Measurements from ENCODE around the gene CALML5.

CALML5 gene

GRCh38 chr10:5525561-5526341, 26.4 kb upstream of the CALML5 start:
- Histone ChIP-seq H3K36me3 (ENCODE audit: insufficient read depth, low read length) (no peaks in the 10 kb centered on the region), H3K4me1 (ENCODE audit: insufficient read depth, low read length, poor library complexity, severe bottlenecking) (no peaks in the 10 kb centered on the region), H3K27me3 (ENCODE audit: insufficient read depth, low read length, poor library complexity, severe bottlenecking) (no peaks in the 10 kb centered on the region), H3K79me2 (ENCODE audit: insufficient read depth, low read length) (no peaks in the 10 kb centered on the region), H3K9ac (ENCODE audit: low read depth, low read length, poor library complexity, severe bottlenecking) (no peak overlapping the region), H3K4me3 (ENCODE audit: low read length, poor library complexity, severe bottlenecking) (no peak overlapping the region), H3K9me2 (replicated peaks; ENCODE audit: low read depth, low read length) (no peaks in the 10 kb centered on the region), H4K20me1 (ENCODE audit: insufficient read depth, low read length, poor library complexity, severe bottlenecking) (no peaks in the 10 kb centered on the region), H3F3A (ENCODE audit: low read depth) (no peaks in the 10 kb centered on the region), H3K4me2 (ENCODE audit: low read depth, low read length, poor library complexity, severe bottlenecking) (no peak overlapping the region), H2AFZ (ENCODE audit: low read length) (no peak overlapping the region), H3K9me3 (ENCODE audit: insufficient read depth, low read depth, low read length) (no peaks in the 10 kb centered on the region)
- no peak for TF ChIP-seq EZH2phosphoT487 (IDR thresholded peaks at IDR 0.05; ENCODE audit: borderline replicate concordance)
- TF ChIP-seq CTCF (conservative IDR thresholded peaks at IDR 0.05; ENCODE audit: low read length): no peak

- H2AFZ ChIP-seq (ENCODE audit: low read length): no peak within 1 kb of the TSS
- H3F3A ChIP-seq (ENCODE audit: low read depth): no peaks in the 10 kb centered on the region
- H3K9me2 ChIP-seq (replicated peaks; ENCODE audit: low read depth, low read length): no peaks in the 10 kb centered on the region
- no peak within 1 kb of the TSS for H3K4me3 ChIP-seq (ENCODE audit: low read length, poor library complexity, severe bottlenecking)
- H3K4me1 ChIP-seq (ENCODE audit: insufficient read depth, low read length, poor library complexity, severe bottlenecking): no peaks in the 10 kb centered on the region
- no peaks in the 10 kb centered on the region for H3K79me2 ChIP-seq (ENCODE audit: insufficient read depth, low read length)
- H3K36me3 ChIP-seq (ENCODE audit: insufficient read depth, low read length): no peaks in the 10 kb centered on the region
- no peaks in the 10 kb centered on the region for H4K20me1 ChIP-seq (ENCODE audit: insufficient read depth, low read length, poor library complexity, severe bottlenecking)
- TF ChIP-seq CTCF (conservative IDR thresholded peaks at IDR 0.05; ENCODE audit: low read length) (no peak), EZH2phosphoT487 (IDR thresholded peaks at IDR 0.05; ENCODE audit: borderline replicate concordance) (no peak)
- H3K4me2 ChIP-seq (ENCODE audit: low read depth, low read length, poor library complexity, severe bottlenecking): no peak within 1 kb of the TSS
- no peaks in the 10 kb centered on the region for H3K9me3 ChIP-seq (ENCODE audit: insufficient read depth, low read depth, low read length)
- H3K27me3 ChIP-seq (ENCODE audit: insufficient read depth, low read length, poor library complexity, severe bottlenecking): no peaks in the 10 kb centered on the region
- no peak within 1 kb of the TSS for H3K9ac ChIP-seq (ENCODE audit: low read depth, low read length, poor library complexity, severe bottlenecking)
Observed at GRCh38 chr10:5524641-5525560, 25.5 kb upstream of the CALML5 start, which contains the start of gene CALML3. Gene CALML3, plus strand, starts transcription at chr10:5524961. Its CDS starts 125 bp downstream, at chr10:5525086.

GRCh38 chr10:5523796-5524574, 24.6 kb upstream of the CALML5 start:
- no peaks in the 10 kb centered on the region for H4K20me1 ChIP-seq (ENCODE audit: insufficient read depth, low read length, poor library complexity, severe bottlenecking)
- no peak overlapping the region for H3K4me3 ChIP-seq (ENCODE audit: low read length, poor library complexity, severe bottlenecking)
- no peak for TF ChIP-seq EZH2phosphoT487 (IDR thresholded peaks at IDR 0.05; ENCODE audit: borderline replicate concordance)
- TF ChIP-seq CTCF (conservative IDR thresholded peaks at IDR 0.05; ENCODE audit: low read length): no peak
- no peaks in the 10 kb centered on the region for H3F3A ChIP-seq (ENCODE audit: low read depth)
- no peak overlapping the region for H3K4me2 ChIP-seq (ENCODE audit: low read depth, low read length, poor library complexity, severe bottlenecking)
- no peak overlapping the region for H2AFZ ChIP-seq (ENCODE audit: low read length)
- H3K9me3 ChIP-seq (ENCODE audit: insufficient read depth, low read depth, low read length): no peaks in the 10 kb centered on the region
- H3K27me3 ChIP-seq (ENCODE audit: insufficient read depth, low read length, poor library complexity, severe bottlenecking): no peaks in the 10 kb centered on the region
- no peaks in the 10 kb centered on the region for H3K79me2 ChIP-seq (ENCODE audit: insufficient read depth, low read length)
- no peak overlapping the region for H3K9ac ChIP-seq (ENCODE audit: low read depth, low read length, poor library complexity, severe bottlenecking)
- no peaks in the 10 kb centered on the region for H3K36me3 ChIP-seq (ENCODE audit: insufficient read depth, low read length)
- no peaks in the 10 kb centered on the region for H3K4me1 ChIP-seq (ENCODE audit: insufficient read depth, low read length, poor library complexity, severe bottlenecking)
- H3K9me2 ChIP-seq (replicated peaks; ENCODE audit: low read depth, low read length): no peaks in the 10 kb centered on the region
